Neural progenitor cell (in vitro differentiated cells): ENCODE measurements around the gene PAFAH2.
A peak's percentile ranks its signal among the peaks of the same experiment; 100 is the strongest.

ENCODE experiments used
- CTCF ChIP-seq: fragments of 200-600 bp; sonication (generic); IDR thresholded peaks from 2 replicates; pipeline ENCODE4 v1.5.1; 2017; ENCODE audit warnings: antibody characterized with exemption, mild to moderate bottlenecking
- EZH2 ChIP-seq: fragments of 200-600 bp; sonication (generic); IDR thresholded peaks from 2 replicates; pipeline ENCODE4 v1.6.1; 2017; ENCODE audit warnings: antibody characterized with exemption, mild to moderate bottlenecking, moderate library complexity
- EZH2phosphoT487 ChIP-seq: fragments of 200-600 bp; sonication (generic); IDR thresholded peaks from 2 replicates; pipeline ENCODE4 v1.6.1; 2017; ENCODE audit warnings: antibody characterized with exemption

GRCh38 chr1:26045722-26046245, 47.9 kb upstream of the PAFAH2 start, which contains the start of gene SLC30A2:
- TF ChIP-seq CTCF, result peak; percentile 3
- peak; percentile 99 for TF ChIP-seq EZH2
- peak; percentile 96 for TF ChIP-seq EZH2phosphoT487
